ENCODE data around the gene TBCK. TPM values are rescaled to one million over a fixed set of nuclear protein-coding genes. Genes with fewer than 3 reads are reported as not detected.
A peak's percentile ranks its signal among the peaks of the same experiment; 100 is the strongest.

The TBCK gene
- total RNA-seq (2021; ENCODE audit: unreplicated experiment): 22.3 TPM
- 4.2 and 6.3 TPM in 2 replicates for polyA plus RNA-seq (2012)
- Bru-seq, nascent RNA: percentile 74 among the genes with signal in this experiment
- percentile 63 among the genes with signal in this experiment for BruChase-seq, experiment 1, labeled RNA remaining after a 6-hour chase
- BruChase-seq, experiment 2, labeled RNA remaining after a 2-hour chase: percentile 74 among the genes with signal in this experiment
- long read RNA-seq, transcript TBCK-204 (26 exons, 3,047 nt): major isoform, 6 of 19 reads
- long read RNA-seq, partial matches to known transcripts: 2 of 19 reads
- long read RNA-seq, other reads (novel, unspliced or antisense): 9 of 19 reads

DNA sequence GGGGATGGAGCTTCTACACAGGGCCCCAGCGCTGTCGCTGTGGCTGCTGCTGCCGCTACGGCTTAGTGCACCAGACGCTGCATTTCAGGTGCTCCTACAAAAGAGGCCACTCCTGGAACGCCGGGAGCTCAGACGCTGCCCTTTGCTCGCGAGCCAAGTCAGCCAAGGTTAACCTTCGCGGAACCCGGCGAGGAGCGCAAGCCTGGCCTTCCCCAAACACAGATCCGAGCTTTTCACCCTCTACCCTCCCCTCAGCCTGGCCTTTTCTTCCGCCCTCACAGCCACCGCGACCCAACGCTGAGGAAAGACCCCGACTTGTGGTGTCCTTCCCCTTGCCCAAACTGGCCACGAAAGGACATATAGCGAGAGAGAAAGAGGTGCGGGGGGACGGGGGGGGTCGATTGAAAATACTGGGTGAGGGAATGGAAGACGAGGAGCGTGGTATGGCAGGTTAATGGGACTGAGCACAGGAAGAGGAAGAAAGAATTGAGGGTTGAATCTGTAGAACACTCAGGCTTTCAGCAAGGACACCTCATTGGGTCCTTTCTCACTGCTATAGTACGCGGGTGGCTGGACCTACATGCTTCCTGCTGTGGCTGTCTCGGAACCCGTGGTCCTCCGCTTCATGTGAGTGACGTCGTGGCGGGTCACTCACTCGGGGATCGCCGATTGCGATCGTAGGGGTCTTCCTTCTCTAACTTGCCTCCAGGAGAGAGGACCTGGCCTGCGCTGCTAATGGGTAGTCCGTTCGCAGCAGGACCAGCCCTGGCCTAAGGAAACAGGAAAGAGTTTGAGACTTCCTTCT lies at the start of gene TBCK, which contains the start of gene AIMP1:
TSS of gene TBCK (minus strand) at position 242 of the 805 bp plus-strand sequence. CDS start 7,249 bp downstream, outside the sequence.
TSS of gene AIMP1 (plus strand) at position 583 of the 805 bp plus-strand sequence. CDS start 8,460 bp downstream, outside the sequence.
- peak within 1 kb of the TSS; percentile 74 for H3K27ac ChIP-seq (ENCODE audit: low read depth, low read length)
- no peaks in the 10 kb centered on the region for H4K20me1 ChIP-seq (ENCODE audit: insufficient read depth)
- H3K36me3 ChIP-seq (ENCODE audit: control insufficient read depth in 1 of 2, insufficient read depth in 2 of 2, low read length in 2 of 2): no peaks in the 10 kb centered on the region
- intact Hi-C loops (cut with micrococcal nuclease): no loop called here
- ChIA-PET CTCF (interaction anchor here (0.9 to 1.0 kb wide), 2 partner anchors 12 to 21 kb away, joined by 3 to 8 read pairs; no protein-coding TSS in a partner anchor), RAD21 (ENCODE audit: low non-redundant PET in 1 of 2, low total read pairs in 2 of 2, uncharacterized antibody in 2 of 2, unreplicated experiment in 2 of 2) (interaction anchor here in 1 of 2 experiments (0.7 kb wide), 2 partner anchors 15 to 47 kb away, joined by 3 to 4 read pairs; no protein-coding TSS in a partner anchor), POLR2A (interaction anchor here (1.2 to 1.3 kb wide), 2 partner anchors 12 to 49 kb away, joined by 3 to 5 read pairs; no protein-coding TSS in a partner anchor)
- no peaks in the 10 kb centered on the region for H3K9me3 ChIP-seq (ENCODE audit: control insufficient read depth in 1 of 2, insufficient read depth in 1 of 2, low read depth in 1 of 2, low read length in 2 of 2)
- no peaks in the 10 kb centered on the region for H3K9me2 ChIP-seq (ENCODE audit: insufficient read depth)
- H3K4me1 ChIP-seq (ENCODE audit: control insufficient read depth in 1 of 2, insufficient read depth in 2 of 2, low read length in 2 of 2): peaks cover 5 to 13% of the 10 kb centered on the region in 2 experiments; a peak in 3 of 4 replicates
- peak within 1 kb of the TSS; percentile 84 to 88 for H3K4me3 ChIP-seq (replicated peaks in 1 of 2; ENCODE audit: low read depth in 1 of 2, low read length in 2 of 2)
- peak within 1 kb of the TSS; percentile 87 for H3K9ac ChIP-seq (ENCODE audit: low read length)
- H3K4me2 ChIP-seq (ENCODE audit: low read length): peak within 1 kb of the TSS; percentile 73
- DNase-seq (ENCODE audit: low read depth, low spot score) (peak; percentile 88), ATAC-seq (peak; percentile 89)
- BruUV-seq (replicated peaks): no TSS peak
- no peaks in the 10 kb centered on the region for H3K27me3 ChIP-seq (ENCODE audit: insufficient read depth, low read length)
- no peak within 1 kb of the TSS for H2AFZ ChIP-seq (ENCODE audit: low read depth, low read length, poor library complexity, severe bottlenecking)
- H3K79me2 ChIP-seq (ENCODE audit: insufficient read depth, low read length): peaks cover 85% of the 10 kb centered on the region
- TF ChIP-seq CEBPB (IDR thresholded peaks at IDR 0.05; ENCODE audit: low read depth) (no peak), SRF (IDR thresholded peaks at IDR 0.05; ENCODE audit: low read depth) (peak; percentile 93), ZFX (IDR thresholded peaks at IDR 0.05) (peak; percentile 74), ELF1 (IDR thresholded peaks at IDR 0.05; ENCODE audit: borderline replicate concordance, low read depth) (peak; percentile 77), FOSL1 (IDR thresholded peaks at IDR 0.05; ENCODE audit: low read depth) (no peak), CTCF (IDR thresholded peaks at IDR 0.05 in 2 of 3, conservative IDR thresholded peaks at IDR 0.05 in 1 of 3; ENCODE audit: borderline replicate concordance in 1 of 3, insufficient read depth in 1 of 3, low read depth in 2 of 3, low read length in 2 of 3) (no peak), EGR1 (IDR thresholded peaks at IDR 0.05; ENCODE audit: low read depth) (no peak), SP1 (IDR thresholded peaks at IDR 0.05; ENCODE audit: low read depth) (peak; percentile 71), YY1 (IDR thresholded peaks at IDR 0.05; ENCODE audit: extremely low read depth, insufficient replicate concordance, low read depth, low read length) (peak; percentile 72), RAD21 (IDR thresholded peaks at IDR 0.05; ENCODE audit: low read depth) (no peak; the same call in 1 of the 2 replicates), POLR2A (IDR thresholded peaks at IDR 0.05; ENCODE audit: borderline replicate concordance, extremely low read depth, insufficient read depth, insufficient read length) (peak; percentile 71), ZNF274 (IDR thresholded peaks at IDR 0.05; ENCODE audit: low read depth, low read length) (no peak), EZH2 (IDR thresholded peaks at IDR 0.05) (no peak), SIN3A (IDR thresholded peaks at IDR 0.05; ENCODE audit: low read depth) (peak; percentile 41; the same call in 1 of the 2 replicates), TCF7L2 (IDR thresholded peaks at IDR 0.05; ENCODE audit: borderline replicate concordance, extremely low read depth, insufficient read depth, insufficient read length) (no peak), EZH2phosphoT487 (IDR thresholded peaks at IDR 0.05; ENCODE audit: borderline replicate concordance) (no peak), MAX (IDR thresholded peaks at IDR 0.05) (peak; percentile 84), JUND (IDR thresholded peaks at IDR 0.05) (no peak), CBX3 (IDR thresholded peaks at IDR 0.05; ENCODE audit: low read depth) (peak; percentile 70)
- TF ChIP-seq, protein P1, sequence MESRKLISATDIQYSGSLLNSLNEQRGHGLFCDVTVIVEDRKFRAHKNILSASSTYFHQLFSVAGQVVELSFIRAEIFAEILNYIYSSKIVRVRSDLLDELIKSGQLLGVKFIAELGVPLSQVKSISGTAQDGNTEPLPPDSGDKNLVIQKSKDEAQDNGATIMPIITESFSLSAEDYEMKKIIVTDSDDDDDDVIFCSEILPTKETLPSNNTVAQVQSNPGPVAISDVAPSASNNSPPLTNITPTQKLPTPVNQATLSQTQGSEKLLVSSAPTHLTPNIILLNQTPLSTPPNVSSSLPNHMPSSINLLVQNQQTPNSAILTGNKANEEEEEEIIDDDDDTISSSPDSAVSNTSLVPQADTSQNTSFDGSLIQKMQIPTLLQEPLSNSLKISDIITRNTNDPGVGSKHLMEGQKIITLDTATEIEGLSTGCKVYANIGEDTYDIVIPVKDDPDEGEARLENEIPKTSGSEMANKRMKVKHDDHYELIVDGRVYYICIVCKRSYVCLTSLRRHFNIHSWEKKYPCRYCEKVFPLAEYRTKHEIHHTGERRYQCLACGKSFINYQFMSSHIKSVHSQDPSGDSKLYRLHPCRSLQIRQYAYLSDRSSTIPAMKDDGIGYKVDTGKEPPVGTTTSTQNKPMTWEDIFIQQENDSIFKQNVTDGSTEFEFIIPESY (IDR thresholded peaks at IDR 0.05; ENCODE audit: extremely low read depth, insufficient replicate concordance, low read length): no peak
- TF ChIP-seq, protein P2, sequence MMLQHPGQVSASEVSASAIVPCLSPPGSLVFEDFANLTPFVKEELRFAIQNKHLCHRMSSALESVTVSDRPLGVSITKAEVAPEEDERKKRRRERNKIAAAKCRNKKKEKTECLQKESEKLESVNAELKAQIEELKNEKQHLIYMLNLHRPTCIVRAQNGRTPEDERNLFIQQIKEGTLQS (IDR thresholded peaks at IDR 0.05): no peak
